IMR-90 (cell line): ENCODE measurements around the gene PAXX. TPM values are rescaled to one million over a fixed set of nuclear protein-coding genes. Genes with fewer than 3 reads are reported as not detected.

ENCODE experiments used
- ATAC-seq: fragments of 200-7000 bp; cut with Tn5 transposase; 2 replicates; pipeline ENCODE4 v1.9.1; 2020; ENCODE audit warnings: low read depth, mild to moderate bottlenecking, moderate library complexity
- BruUV-seq: library from RNA; stranded (reverse); fragments of 400-500 nt; replicated peaks from 2 replicates; lab custom pipeline; 2021; lab: Mats Ljungman, UMichigan
- CTCF ChIA-PET: fragments of 300-600 bp; formaldehyde crosslinking; extraction: SDS; loops from one replicate; lab custom pipeline; 2021; ENCODE audit warnings: antibody characterized with exemption; lab: Yijun Ruan, JAX
- POLR2A ChIA-PET: fragments of 300-600 bp; sonication (Branson Sonifier 250); formaldehyde crosslinking; loops from one replicate; lab custom pipeline; 2022; ENCODE audit warnings: antibody characterized with exemption; ENCODE audit not compliant: unreplicated experiment; lab: Charles Lee
- DNase-seq: peaks from one replicate; pipeline ENCODE4 v3.0.0; 2013
- H2AFZ ChIP-seq: replicated peaks from 2 replicates; pipeline ENCODE3; 2013; ENCODE audit warnings: low read length, mild to moderate bottlenecking; ENCODE audit not compliant: poor library complexity
- H2AK5ac ChIP-seq: 2 replicates; pipeline ENCODE4 v1.6.1; 2013; ENCODE audit warnings: low read depth, low read length, inconsistent platforms
- H2AK9ac ChIP-seq: replicated peaks from 2 replicates; pipeline ENCODE3; 2013; ENCODE audit warnings: mild to moderate bottlenecking, low read depth, low read length, moderate library complexity; ENCODE audit not compliant: poor library complexity
- H2BK120ac ChIP-seq: 2 replicates; pipeline ENCODE4 v1.6.1; 2013; ENCODE audit warnings: low read depth, low read length, inconsistent platforms
- H2BK15ac ChIP-seq: 3 replicates; pipeline ENCODE4 v1.6.1; 2013; ENCODE audit warnings: low read depth, low read length, inconsistent platforms
- H2BK20ac ChIP-seq: 2 replicates; pipeline ENCODE4 v1.6.1; 2013; ENCODE audit warnings: low read depth, mild to moderate bottlenecking, inconsistent platforms, low read length, moderate library complexity
- H2BK5ac ChIP-seq: 2 replicates; pipeline ENCODE4 v1.6.1; 2013; ENCODE audit warnings: mild to moderate bottlenecking, low read depth, low read length, inconsistent platforms; ENCODE audit not compliant: poor library complexity, severe bottlenecking
- H3K14ac ChIP-seq: replicated peaks from 2 replicates; pipeline ENCODE4 v1.6.1; 2013; ENCODE audit warnings: low read depth, low read length, inconsistent platforms
- H3K18ac ChIP-seq: 2 replicates; pipeline ENCODE4 v1.6.1; 2013; ENCODE audit warnings: low read depth, low read length, control low read depth
- H3K23ac ChIP-seq: 2 replicates; pipeline ENCODE4 v1.6.1; 2013; ENCODE audit warnings: low read depth, low read length, inconsistent platforms
- H3K27ac ChIP-seq: 2 replicates; pipeline ENCODE4 v1.5.1; 2013; ENCODE audit warnings: mild to moderate bottlenecking, control low read depth, low read length; ENCODE audit not compliant: insufficient read depth
- H3K27me3 ChIP-seq: 2 replicates; pipeline ENCODE4 v1.6.1; 2013; ENCODE audit warnings: low read length; ENCODE audit not compliant: control insufficient read depth, insufficient read depth
- H3K36me3 ChIP-seq: 2 replicates; pipeline ENCODE4 v1.6.1; 2013; ENCODE audit warnings: low read length, mixed read lengths; ENCODE audit not compliant: control insufficient read depth, insufficient read depth
- H3K4ac ChIP-seq: 2 replicates; pipeline ENCODE4 v1.6.1; 2013; ENCODE audit warnings: low read depth, low read length, inconsistent platforms
- H3K4me1 ChIP-seq: 2 replicates; pipeline ENCODE4 v1.6.1; 2013; ENCODE audit warnings: low read length, mixed read lengths; ENCODE audit not compliant: control insufficient read depth, insufficient read depth
- H3K4me2 ChIP-seq: 2 replicates; pipeline ENCODE4 v1.6.1; 2013; ENCODE audit warnings: low read depth, mild to moderate bottlenecking, control low read depth, low read length, moderate library complexity
- H3K4me3 ChIP-seq: 2 replicates; pipeline ENCODE4 v1.5.1; 2013; ENCODE audit warnings: low read depth, mild to moderate bottlenecking, control low read depth, low read length, moderate library complexity; ENCODE audit not compliant: insufficient read depth
- H3K56ac ChIP-seq: 2 replicates; pipeline ENCODE4 v1.6.1; 2013; ENCODE audit warnings: low read length, inconsistent platforms; ENCODE audit not compliant: insufficient read depth; ENCODE audit errors: extremely low read depth
- H3K79me1 ChIP-seq, 2 experiments: 2 replicates each; pipeline ENCODE4 v1.6.1; 2013; ENCODE audit warnings: low read length in 2 of 2, inconsistent platforms in 1 of 2, low read depth in 1 of 2
- H3K9ac ChIP-seq: 2 replicates; pipeline ENCODE4 v1.6.1; 2013; ENCODE audit warnings: low read depth, low read length, control low read depth
- H3K9me1 ChIP-seq: 2 replicates; pipeline ENCODE4 v1.6.1; 2013; ENCODE audit warnings: low read length, inconsistent platforms; ENCODE audit not compliant: insufficient read depth
- H3K9me3 ChIP-seq: 2 replicates; pipeline ENCODE4 v1.6.1; 2013; ENCODE audit warnings: low read length; ENCODE audit not compliant: control insufficient read depth, insufficient read depth
- H4K20me1 ChIP-seq: 2 replicates; pipeline ENCODE4 v1.6.1; 2013; ENCODE audit warnings: low read length, inconsistent platforms; ENCODE audit not compliant: insufficient read depth
- H4K5ac ChIP-seq: 2 replicates; pipeline ENCODE4 v1.6.1; 2013; ENCODE audit warnings: mild to moderate bottlenecking, low read depth, low read length, control low read depth
- H4K8ac ChIP-seq, 2 experiments: 2 replicates each; pipeline ENCODE4 v1.6.1; 2013; ENCODE audit warnings: low read depth in 2 of 2, low read length in 2 of 2, control low read depth in 1 of 2, inconsistent platforms in 1 of 2
- H4K91ac ChIP-seq: 2 replicates; pipeline ENCODE4 v1.6.1; 2013; ENCODE audit warnings: low read depth, low read length, inconsistent platforms; ENCODE audit not compliant: insufficient read depth
- RAD21 ChIP-seq: IDR thresholded peaks from 2 replicates; pipeline ENCODE4 v1.6.1; 2012; ENCODE audit warnings: low read length, improper control_type of control experiment
- USF2 ChIP-seq: fragments of 150-350 bp; IDR thresholded peaks from 2 replicates; pipeline ENCODE4 v1.6.1; 2017; ENCODE audit warnings: mild to moderate bottlenecking, antibody characterized with exemption, low read length, low read depth
- WGBS, 2 experiments: methylation state at CpG; one replicate each; pipeline versions ENCODE4 v1.1.5 to v1.1.7; 2013; ENCODE audit warnings: missing lambda C conversion rate in 2 of 2; ENCODE audit not compliant: insufficient read length in 1 of 2; ENCODE audit errors: extremely low coverage in 2 of 2; 5-methylcytosine and 5-hydroxymethylcytosine counted together
- dilution Hi-C: fragments of 300-500 bp; cut with HindIII; formaldehyde crosslinking; loops from one replicate; pipeline ENCODE4 v1.14.3; 2018; ENCODE audit warnings: low sequenced_read_pairs; ENCODE audit not compliant: unreplicated experiment
- in situ Hi-C: fragments of 300-500 bp; cut with MboI; formaldehyde crosslinking; loops from 3 replicates; pipeline ENCODE4 v1.14.3; 2019; ENCODE audit warnings: low sequenced_read_pairs, inconsistent platforms, mixed read lengths
- intact Hi-C: fragments of 100-400 bp; cut with micrococcal nuclease; formaldehyde crosslinking; loops from 2 replicates; pipeline ENCODE4 v1.10.0; 2022
- polyA plus RNA-seq, 3 experiments: library from polyadenylated mRNA; depleted of rRNA; stranded (reverse); fragments of >200 nt; gene quantifications; 2 replicates each; pipeline ENCODE4 v1.2.3, GENCODE V29; 2012; ENCODE audit warnings: low replicate concordance in 1 of 3
- total RNA-seq: library from RNA; depleted of rRNA; stranded (reverse); fragments of >200 nt; gene quantifications from 2 replicates; pipeline ENCODE4 v1.2.3, GENCODE V29; 2012

PAXX gene
- total and polyA plus RNA-seq, 2 of the 4 experiments (the other 2 are of a cell fraction), result 5.7 to 24.6 TPM

GRCh38 chr9:136994888-136995230 lies 2.6 kb downstream of the PAXX start:
- H3K27me3 ChIP-seq, result peaks cover 2% of the 10 kb centered on the region; the same call in 1 of the 2 replicates
- no peak overlapping the region for H2BK15ac ChIP-seq
- no peak overlapping the region for H2AK9ac ChIP-seq
- no peak overlapping the region for H3K14ac ChIP-seq
- no peak overlapping the region for H3K23ac ChIP-seq
- H2BK5ac ChIP-seq, result no peak overlapping the region
- in situ Hi-C loops (no loop called here), intact Hi-C loops (no loop called here), dilution Hi-C loops (no loop called here)
- H3K27ac ChIP-seq, result no peak overlapping the region
- H4K20me1 ChIP-seq, result no peaks in the 10 kb centered on the region; the same call in 1 of the 2 replicates
- WGBS, 2 experiments, result 68% methylated on average over 29 of the region's 40 CpGs; no CpG with 5 or more reads in 1 of the 2 experiments
- no peak overlapping the region for H2AFZ ChIP-seq
- H3K4me3 ChIP-seq, result no peak overlapping the region
- peaks cover 6 to 16% of the 10 kb centered on the region in 2 experiments; a peak in 3 of 4 replicates for H3K79me1 ChIP-seq
- H3K9me3 ChIP-seq, result peaks cover 6% of the 10 kb centered on the region
- H3K18ac ChIP-seq, result no peak overlapping the region
- H4K91ac ChIP-seq, result no peak overlapping the region
- ChIA-PET POLR2A (no interaction called here), CTCF (no interaction called here)
- TF ChIP-seq USF2 (no peak), RAD21 (no peak)
- H3K4me1 ChIP-seq, result peaks cover 23% of the 10 kb centered on the region
- BruUV-seq, result no TSS peak
- H3K4me2 ChIP-seq, result no peak overlapping the region
- no peak overlapping the region for H2AK5ac ChIP-seq
- no peak overlapping the region for H4K5ac ChIP-seq
- no peak for ATAC-seq
- H2BK20ac ChIP-seq, result no peak overlapping the region
- H2BK120ac ChIP-seq, result no peak overlapping the region
- no peak for DNase-seq
- H3K9me1 ChIP-seq, result peaks cover 8% of the 10 kb centered on the region
- no peak overlapping the region for H3K56ac ChIP-seq
- H3K4ac ChIP-seq, result no peak overlapping the region
- no peak overlapping the region for H3K9ac ChIP-seq
- H3K36me3 ChIP-seq, result peaks cover 5% of the 10 kb centered on the region; the same call in 1 of the 2 replicates
- H4K8ac ChIP-seq, result no peak overlapping the region
